ENCODE measurements around the gene PHF21B.

The PHF21B gene

DNA sequence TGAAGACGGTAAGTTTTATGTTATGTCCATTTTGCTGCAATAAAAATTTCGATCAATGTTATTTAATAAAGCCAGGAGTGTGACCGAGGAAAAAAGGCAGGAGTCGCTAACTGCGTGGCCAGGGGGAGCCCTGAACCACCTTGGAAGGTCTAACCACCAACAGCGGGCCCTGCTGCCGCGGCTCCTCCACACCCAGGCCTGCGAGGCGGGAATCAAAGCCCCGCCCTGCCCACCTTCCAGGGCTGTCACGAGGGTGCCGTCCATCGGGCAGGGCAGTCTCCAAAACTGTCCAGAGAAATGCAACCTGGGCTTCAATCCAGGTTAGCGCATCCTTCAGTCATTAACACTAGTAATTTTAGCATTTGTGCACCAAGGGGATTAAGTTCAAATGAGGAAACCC is 19.0 kb downstream of the PHF21B start:
- TF ChIP-seq, protein P1, sequence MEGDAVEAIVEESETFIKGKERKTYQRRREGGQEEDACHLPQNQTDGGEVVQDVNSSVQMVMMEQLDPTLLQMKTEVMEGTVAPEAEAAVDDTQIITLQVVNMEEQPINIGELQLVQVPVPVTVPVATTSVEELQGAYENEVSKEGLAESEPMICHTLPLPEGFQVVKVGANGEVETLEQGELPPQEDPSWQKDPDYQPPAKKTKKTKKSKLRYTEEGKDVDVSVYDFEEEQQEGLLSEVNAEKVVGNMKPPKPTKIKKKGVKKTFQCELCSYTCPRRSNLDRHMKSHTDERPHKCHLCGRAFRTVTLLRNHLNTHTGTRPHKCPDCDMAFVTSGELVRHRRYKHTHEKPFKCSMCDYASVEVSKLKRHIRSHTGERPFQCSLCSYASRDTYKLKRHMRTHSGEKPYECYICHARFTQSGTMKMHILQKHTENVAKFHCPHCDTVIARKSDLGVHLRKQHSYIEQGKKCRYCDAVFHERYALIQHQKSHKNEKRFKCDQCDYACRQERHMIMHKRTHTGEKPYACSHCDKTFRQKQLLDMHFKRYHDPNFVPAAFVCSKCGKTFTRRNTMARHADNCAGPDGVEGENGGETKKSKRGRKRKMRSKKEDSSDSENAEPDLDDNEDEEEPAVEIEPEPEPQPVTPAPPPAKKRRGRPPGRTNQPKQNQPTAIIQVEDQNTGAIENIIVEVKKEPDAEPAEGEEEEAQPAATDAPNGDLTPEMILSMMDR (IDR thresholded peaks at IDR 0.05) = no peak
- H3K9me3 ChIP-seq = no peaks in the 10 kb centered on the region
- no peaks in the 10 kb centered on the region for H3K4me1 ChIP-seq
- no peak for DNase-seq
- intact Hi-C loops (cut with DNase I; ENCODE audit: low total_unique reads) = no loop called here
- H3K27ac ChIP-seq = no peak overlapping the region
- no peaks in the 10 kb centered on the region for H3K36me3 ChIP-seq
- no peak overlapping the region for H3K4me3 ChIP-seq
- H3K27me3 ChIP-seq = peaks cover 0 to 36% of the 10 kb centered on the region in 2 donors

DNA sequence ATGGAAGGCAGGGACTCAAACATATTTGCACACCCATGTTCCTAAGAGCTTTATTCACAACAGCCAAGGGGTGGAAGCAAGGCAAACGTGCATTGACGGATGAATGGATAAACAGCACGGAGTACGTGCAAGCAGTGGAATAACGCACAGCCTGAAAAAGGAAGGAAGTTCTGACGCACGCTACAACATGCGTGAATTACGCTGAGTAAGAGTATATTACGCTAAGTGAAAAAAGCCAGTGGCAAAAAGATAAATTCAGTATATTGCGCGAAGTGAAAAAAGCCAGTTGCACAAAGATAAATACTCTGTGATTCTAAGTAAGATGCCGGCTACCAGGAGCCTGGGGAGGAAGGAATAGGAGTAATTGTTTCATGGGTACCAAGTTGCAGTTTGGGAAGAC is 19.5 kb downstream of the PHF21B start:
- no peaks in the 10 kb centered on the region for H3K4me1 ChIP-seq
- no peak overlapping the region for H3K27ac ChIP-seq
- H3K36me3 ChIP-seq = no peaks in the 10 kb centered on the region
- no peak for DNase-seq
- intact Hi-C loops (cut with DNase I; ENCODE audit: low total_unique reads) = no loop called here
- peaks cover 0 to 32% of the 10 kb centered on the region in 2 donors for H3K27me3 ChIP-seq
- no peaks in the 10 kb centered on the region for H3K9me3 ChIP-seq
- TF ChIP-seq, protein P1 (IDR thresholded peaks at IDR 0.05) = no peak
- no peak overlapping the region for H3K4me3 ChIP-seq

DNA sequence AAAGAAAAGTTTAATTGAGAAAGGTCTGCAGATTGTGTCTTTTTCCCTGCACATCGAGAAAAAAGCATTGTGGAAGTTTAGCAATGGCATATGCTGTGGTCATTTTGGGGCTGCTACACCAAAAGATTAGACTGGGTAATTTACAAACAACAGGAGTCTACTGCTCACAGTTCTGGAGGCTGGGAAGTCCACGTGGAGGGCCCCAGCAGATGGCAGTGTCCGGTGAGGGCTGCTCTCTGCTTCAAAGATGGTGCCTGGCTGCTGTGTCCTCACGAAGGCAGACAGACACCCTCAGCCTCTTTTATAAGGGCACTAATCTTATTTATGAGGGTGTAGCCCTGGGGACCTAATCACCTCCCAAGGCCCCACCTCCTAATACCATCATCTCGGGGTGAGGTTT is 21.1 kb downstream of the PHF21B start:
- no peaks in the 10 kb centered on the region for H3K9me3 ChIP-seq
- no peaks in the 10 kb centered on the region for H3K36me3 ChIP-seq
- H3K4me1 ChIP-seq = no peaks in the 10 kb centered on the region
- DNase-seq = no peak
- peaks cover 0 to 29% of the 10 kb centered on the region in 2 donors for H3K27me3 ChIP-seq
- no peak overlapping the region for H3K4me3 ChIP-seq
- H3K27ac ChIP-seq = no peak overlapping the region
- TF ChIP-seq, protein P1 (IDR thresholded peaks at IDR 0.05) = no peak
- intact Hi-C loops (cut with DNase I; ENCODE audit: low total_unique reads) = loop anchor here (10.0 kb wide), 1 partner anchor 56 kb away; no protein-coding TSS in a partner anchor

DNA sequence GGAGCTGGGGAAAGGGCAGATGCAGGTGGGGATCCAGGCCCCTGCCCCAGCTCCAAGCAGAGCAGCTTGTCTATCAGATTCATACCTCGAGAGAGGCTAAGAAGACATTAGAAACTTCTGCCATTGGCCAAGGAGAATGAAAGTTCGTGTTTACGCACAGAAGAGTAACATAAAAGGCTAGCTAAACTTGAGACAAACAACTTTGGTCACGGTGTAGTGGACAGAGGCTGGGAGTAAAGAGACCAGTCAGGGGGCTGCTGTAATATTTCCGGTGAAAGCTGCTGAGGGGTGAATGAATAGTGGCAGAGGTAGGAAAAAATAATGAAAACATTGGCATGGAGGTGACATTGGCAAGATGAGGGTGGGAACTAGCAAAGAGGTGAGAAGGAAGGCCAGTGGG is 22.9 kb downstream of the PHF21B start:
- TF ChIP-seq, protein P1 (IDR thresholded peaks at IDR 0.05) = no peak
- no peaks in the 10 kb centered on the region for H3K4me1 ChIP-seq
- no peaks in the 10 kb centered on the region for H3K36me3 ChIP-seq
- no peak for DNase-seq
- no peak overlapping the region for H3K27ac ChIP-seq
- no peaks in the 10 kb centered on the region for H3K9me3 ChIP-seq
- intact Hi-C loops (cut with DNase I; ENCODE audit: low total_unique reads) = loop anchor here (10.0 kb wide), 1 partner anchor 58 kb away; no protein-coding TSS in a partner anchor
- H3K4me3 ChIP-seq = no peak overlapping the region
- H3K27me3 ChIP-seq = peaks cover 0 to 21% of the 10 kb centered on the region in 2 donors

DNA sequence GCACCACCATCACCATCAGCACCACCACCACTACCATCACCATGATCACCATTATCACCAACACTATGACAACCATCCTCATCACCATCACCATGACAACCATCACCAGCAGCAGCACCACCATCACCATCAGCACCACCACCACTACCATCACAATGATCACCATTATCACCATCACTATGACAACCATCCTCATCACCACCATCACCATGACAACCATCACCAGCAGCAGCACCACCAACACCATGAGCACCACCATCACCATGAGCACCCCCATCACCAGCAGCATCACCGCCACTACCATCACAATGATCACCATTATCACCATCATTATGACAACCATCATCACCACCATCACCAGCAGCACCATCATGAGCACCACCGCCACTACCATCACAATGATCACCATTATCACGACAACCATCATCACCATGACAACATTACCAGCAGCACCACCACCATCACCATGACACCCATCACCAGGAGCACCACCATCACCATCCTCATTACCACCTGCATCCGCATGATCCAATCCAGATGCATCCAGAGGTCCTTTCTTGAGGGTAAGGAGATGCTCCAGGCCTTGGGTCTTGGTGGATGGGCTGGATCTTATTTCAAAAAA is 23.8 kb downstream of the PHF21B start:
- TF ChIP-seq, protein P1 (IDR thresholded peaks at IDR 0.05) = no peak
- no peak overlapping the region for H3K4me3 ChIP-seq
- intact Hi-C loops (cut with DNase I; ENCODE audit: low total_unique reads) = loop anchor here (10.0 kb wide), 1 partner anchor 59 kb away; no protein-coding TSS in a partner anchor
- H3K4me1 ChIP-seq = no peaks in the 10 kb centered on the region
- no peaks in the 10 kb centered on the region for H3K9me3 ChIP-seq
- H3K27me3 ChIP-seq = peaks cover 0 to 26% of the 10 kb centered on the region in 2 donors
- DNase-seq = no peak
- H3K36me3 ChIP-seq = no peaks in the 10 kb centered on the region
- no peak overlapping the region for H3K27ac ChIP-seq

All from tibial artery (tissue), 4 donors.